Keratinocyte (primary cell): ENCODE results near the gene LIX1. TPM values are rescaled to one million over a fixed set of nuclear protein-coding genes. Genes with fewer than 3 reads are reported as not detected.
A peak's percentile ranks its signal among the peaks of the same experiment; 100 is the strongest.

Source experiments
- DNase-seq: peaks from one replicate; pipeline ENCODE4 v3.0.0-alpha.2; 2011; ENCODE audit warnings: low read depth, missing footprints, low spot score
- FAIRE-seq: peaks from 2 replicates; lab custom pipeline; 2011; peaks lifted over from hg19 to GRCh38; lab: Jason Lieb, UNC
- H2AFZ ChIP-seq: 2 replicates; pipeline ENCODE4 v1.6.0; 2012; ENCODE audit warnings: low read length, control low read depth, inconsistent platforms; ENCODE audit not compliant: control insufficient read depth
- H3K27ac ChIP-seq: 2 replicates; pipeline ENCODE4 v1.5.1; 2011; ENCODE audit warnings: low read length; ENCODE audit not compliant: control insufficient read depth, insufficient read depth
- H3K27me3 ChIP-seq: 3 replicates; pipeline ENCODE4 v1.6.0; 2011; ENCODE audit warnings: low read length; ENCODE audit not compliant: control insufficient read depth, insufficient read depth; ENCODE audit errors: extremely low read depth
- H3K36me3 ChIP-seq, 2 experiments: 2 replicates in 1 of 2; 3 replicates in 1 of 2; pipeline ENCODE4 v1.5.1; 2011; ENCODE audit warnings: low read length in 2 of 2, mild to moderate bottlenecking in 1 of 2; ENCODE audit not compliant: control insufficient read depth in 2 of 2, insufficient read depth in 2 of 2; ENCODE audit errors: extremely low read depth in 1 of 2
- H3K4me1 ChIP-seq: 3 replicates; pipeline ENCODE4 v1.5.1; 2011; ENCODE audit warnings: low read length; ENCODE audit not compliant: control insufficient read depth, insufficient read depth; ENCODE audit errors: extremely low read depth
- H3K4me2 ChIP-seq: 3 replicates; pipeline ENCODE4 v1.6.0; 2011; ENCODE audit warnings: low read depth, low read length; ENCODE audit not compliant: control insufficient read depth, insufficient read depth; ENCODE audit errors: extremely low read depth
- H3K4me3 ChIP-seq, 3 experiments: fragments of 200-600 bp in 1 of 3; sonication (generic) in 1 of 3; 2 replicates in 2 of 3; 3 replicates in 1 of 3; pipeline ENCODE4 v1.5.1; 2011 to 2016; ENCODE audit warnings: low read length in 3 of 3, mild to moderate bottlenecking in 3 of 3, control low read depth in 2 of 3, inconsistent platforms in 1 of 3, low read depth in 1 of 3, mixed read lengths in 1 of 3, mixed run types in 1 of 3, moderate library complexity in 1 of 3; ENCODE audit not compliant: control insufficient read depth in 2 of 3, insufficient read depth in 2 of 3; ENCODE audit errors: extremely low read depth in 1 of 3
- H3K79me2 ChIP-seq: 2 replicates; pipeline ENCODE4 v1.6.0; 2012; ENCODE audit warnings: low read length; ENCODE audit not compliant: control insufficient read depth, insufficient read depth
- H3K9ac ChIP-seq: 3 replicates; pipeline ENCODE4 v1.6.0; 2011; ENCODE audit warnings: low read length; ENCODE audit not compliant: control insufficient read depth, insufficient read depth; ENCODE audit errors: extremely low read depth
- H3K9me1 ChIP-seq: 3 replicates; pipeline ENCODE4 v1.6.0; 2011; ENCODE audit warnings: low read length; ENCODE audit not compliant: control insufficient read depth, insufficient read depth; ENCODE audit errors: extremely low read depth
- H3K9me3 ChIP-seq: 2 replicates; pipeline ENCODE4 v1.5.1; 2012; ENCODE audit warnings: low read depth, low read length; ENCODE audit not compliant: control insufficient read depth
- H4K20me1 ChIP-seq: 3 replicates; pipeline ENCODE4 v1.6.0; 2011; ENCODE audit warnings: low read length; ENCODE audit not compliant: control insufficient read depth, insufficient read depth; ENCODE audit errors: extremely low read depth
- CTCF ChIP-seq, 3 experiments: IDR thresholded peaks in 1 of 3; conservative IDR thresholded peaks in 1 of 3; optimal IDR thresholded peaks in 1 of 3; 2 replicates in 2 of 3; 3 replicates in 1 of 3; pipeline versions ENCODE3 to v1.5.1; 2011; ENCODE audit warnings: low read length in 3 of 3, mild to moderate bottlenecking in 3 of 3, moderate library complexity in 2 of 3, control low read depth in 1 of 3, inconsistent platforms in 1 of 3; ENCODE audit not compliant: insufficient read depth in 2 of 3; ENCODE audit errors: extremely low read depth in 1 of 3
- EZH2 ChIP-seq: IDR thresholded peaks from one replicate; pipeline ENCODE4 v1.6.1; 2012; ENCODE audit warnings: inconsistent platforms, mild to moderate bottlenecking, low read length, moderate library complexity
- dilution Hi-C: fragments of 300-500 bp; cut with MboI; formaldehyde crosslinking; loops from one replicate; pipeline ENCODE4 v1.7.0; 2020; ENCODE audit warnings: low sequenced_read_pairs; ENCODE audit not compliant: extremely low pct_ligation_motif_present
- polyA plus RNA-seq, 5 experiments: library from polyadenylated mRNA; depleted of rRNA in 3 of 5; stranded (reverse) in 3 of 5; stranded (forward) in 1 of 5; unstranded in 1 of 5; fragments of >200 nt; gene quantifications; 1 replicate in 1 of 5; 2 replicates in 3 of 5; 3 replicates in 1 of 5; pipeline versions ENCODE4 v1.2.1 to v1.2.3, GENCODE V29; 2011 to 2012; ENCODE audit warnings: missing spikeins in 2 of 5, low read depth in 1 of 5, low replicate concordance in 1 of 5

The LIX1 gene
- polyA plus RNA-seq, 1 donor (not counting 4 experiments of a cell fraction or from before 2014, with no cell fraction given), result not detected

- Histone ChIP-seq H3K9me1 (no peaks in the 10 kb centered on the region), H3K9ac (no peak overlapping the region), H3K4me2 (no peak overlapping the region), H3K9me3 (no peaks in the 10 kb centered on the region), H3K4me1 (no peaks in the 10 kb centered on the region), H3K4me3 (no peak overlapping the region), H2AFZ (no peak overlapping the region), H4K20me1 (no peaks in the 10 kb centered on the region), H3K79me2 (no peaks in the 10 kb centered on the region), H3K27me3 (no peaks in the 10 kb centered on the region), H3K27ac (no peak overlapping the region), H3K36me3 (no peaks in the 10 kb centered on the region)
- peak; percentile 17 for FAIRE-seq
- no peak for TF ChIP-seq CTCF (optimal IDR thresholded peaks at IDR 0.05 in 1 of 3, IDR thresholded peaks at IDR 0.05 in 1 of 3, conservative IDR thresholded peaks at IDR 0.05 in 1 of 3; ENCODE audit: extremely low read depth in 1 of 3, insufficient read depth in 2 of 3, low read length in 3 of 3)
- no peak for TF ChIP-seq EZH2
- DNase-seq, result no peak
- dilution Hi-C loops, result no loop called here
These were observed 63.3 kb downstream of the LIX1 start for GRCh38 chr5:97078958-97079743.

- Histone ChIP-seq H3K27ac (no peak overlapping the region), H3K9ac (no peak overlapping the region), H3K36me3 (no peaks in the 10 kb centered on the region), H3K27me3 (no peaks in the 10 kb centered on the region), H3K4me2 (no peak overlapping the region), H3K9me1 (no peaks in the 10 kb centered on the region), H4K20me1 (no peaks in the 10 kb centered on the region), H2AFZ (no peak overlapping the region), H3K4me1 (no peaks in the 10 kb centered on the region), H3K4me3 (no peak overlapping the region), H3K9me3 (no peaks in the 10 kb centered on the region), H3K79me2 (no peaks in the 10 kb centered on the region)
- DNase-seq (no peak), FAIRE-seq (no peak)
- dilution Hi-C loops, result no loop called here
- TF ChIP-seq EZH2, result no peak
These were observed 65.2 kb downstream of the LIX1 start for GRCh38 chr5:97077246-97077645.
